Epithelial cell of prostate (primary cell): Measurements from ENCODE around the gene CRISPLD2.
"Not testable (repeated sequence)": the region's sequence is repeated elsewhere in the genome, so short reads cannot be mapped to it uniquely, and the experiment has no call there.

ENCODE experiments used
- DNase-seq: peaks from one replicate; pipeline ENCODE4 v3.0.0-alpha.2; 2011; ENCODE audit warnings: low read depth, low spot score
- H3K27ac ChIP-seq: fragments of 450-650 bp; 2 replicates; pipeline ENCODE4 v1.5.1; 2017; ENCODE audit warnings: mild to moderate bottlenecking

Gene CRISPLD2

GRCh38 chr16:84925773-84926372 is 106.1 kb downstream of the CRISPLD2 start:
- no peak for DNase-seq
- H3K27ac ChIP-seq = no peak overlapping the region

- H3K27ac ChIP-seq = no peak overlapping the region
- DNase-seq = no peak
Measured at GRCh38 chr16:84926462-84926861, 106.7 kb downstream of the CRISPLD2 start.

- no peak overlapping the region for H3K27ac ChIP-seq
- no peak for DNase-seq
Measured at GRCh38 chr16:84927621-84928591, 108.1 kb downstream of the CRISPLD2 start.

GRCh38 chr16:84928679-84929420 is 109.1 kb downstream of the CRISPLD2 start:
- DNase-seq = no peak
- no peak overlapping the region for H3K27ac ChIP-seq

GRCh38 chr16:84929421-84930297 is 109.9 kb downstream of the CRISPLD2 start:
- no peak overlapping the region for H3K27ac ChIP-seq
- no peak for DNase-seq

GRCh38 chr16:84930298-84931106 is 110.7 kb downstream of the CRISPLD2 start:
- DNase-seq = no peak

GRCh38 chr16:84931107-84931494 is 111.3 kb downstream of the CRISPLD2 start:
- no peak overlapping the region for H3K27ac ChIP-seq
- no peak for DNase-seq

More at GRCh38 chr16:84930298-84931106, 110.7 kb downstream of the CRISPLD2 start:
- H3K27ac ChIP-seq = no peak overlapping the region

GRCh38 chr16:84931506-84931905 is 111.7 kb downstream of the CRISPLD2 start:
- no peak overlapping the region for H3K27ac ChIP-seq
- no peak for DNase-seq

GRCh38 chr16:84932681-84933080 is 112.9 kb downstream of the CRISPLD2 start:
- no peak overlapping the region for H3K27ac ChIP-seq
- DNase-seq = no peak

GRCh38 chr16:84933774-84934631 is 114.2 kb downstream of the CRISPLD2 start:
- DNase-seq = no peak
- no peak overlapping the region for H3K27ac ChIP-seq

GRCh38 chr16:84937196-84938005 is 117.6 kb downstream of the CRISPLD2 start:
- no peak overlapping the region for H3K27ac ChIP-seq
- DNase-seq = no peak

- H3K27ac ChIP-seq, DNase-seq: not testable (repeated sequence)
Measured at GRCh38 chr16:84938616-84939015, 118.8 kb downstream of the CRISPLD2 start.

GRCh38 chr16:84940670-84941551 is 121.1 kb downstream of the CRISPLD2 start:
- DNase-seq = no peak

GRCh38 chr16:84941921-84942320 is 122.1 kb downstream of the CRISPLD2 start:
- DNase-seq = no peak
- no peak overlapping the region for H3K27ac ChIP-seq

More at GRCh38 chr16:84940670-84941551, 121.1 kb downstream of the CRISPLD2 start:
- no peak overlapping the region for H3K27ac ChIP-seq

- DNase-seq = no peak
- no peak overlapping the region for H3K27ac ChIP-seq
Measured at GRCh38 chr16:84942786-84943185, 123.0 kb downstream of the CRISPLD2 start.

GRCh38 chr16:84943620-84944019 is 123.8 kb downstream of the CRISPLD2 start:
- H3K27ac ChIP-seq = no peak overlapping the region
- no peak for DNase-seq
